Stimulated activated CD8-positive, alpha-beta memory T cell treated with anti-CD3 and anti-CD28 coated beads, Interleukin-15, amount 100 ng/mL, for 24 hours (primary cell): ENCODE measurements around the gene NRCAM.

Experiments
- DNase-seq: peaks from one replicate; pipeline ENCODE4 v3.0.0-alpha.2; 2020; ENCODE audit warnings: low read depth

NRCAM gene

DNA sequence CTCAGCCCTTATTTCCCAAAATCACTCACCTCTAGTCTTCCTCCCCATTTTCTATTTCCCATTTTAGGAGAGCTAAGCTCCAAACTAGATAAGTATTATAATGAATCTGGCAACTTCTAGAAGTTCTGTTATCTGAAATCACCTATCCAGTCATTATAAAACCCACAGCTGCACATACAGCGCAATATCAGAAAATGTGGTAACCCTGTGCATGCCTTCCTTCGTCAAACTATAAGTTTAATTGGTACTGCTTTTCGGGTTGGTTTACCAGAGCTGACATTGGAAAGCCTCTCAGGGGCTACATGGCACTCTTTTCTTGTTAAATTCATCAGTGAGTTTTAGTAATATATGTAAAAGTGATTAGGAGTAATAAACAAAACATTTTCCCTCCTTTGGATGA, 327.7 kb downstream of the NRCAM start:
- DNase-seq, result no peak

DNA sequence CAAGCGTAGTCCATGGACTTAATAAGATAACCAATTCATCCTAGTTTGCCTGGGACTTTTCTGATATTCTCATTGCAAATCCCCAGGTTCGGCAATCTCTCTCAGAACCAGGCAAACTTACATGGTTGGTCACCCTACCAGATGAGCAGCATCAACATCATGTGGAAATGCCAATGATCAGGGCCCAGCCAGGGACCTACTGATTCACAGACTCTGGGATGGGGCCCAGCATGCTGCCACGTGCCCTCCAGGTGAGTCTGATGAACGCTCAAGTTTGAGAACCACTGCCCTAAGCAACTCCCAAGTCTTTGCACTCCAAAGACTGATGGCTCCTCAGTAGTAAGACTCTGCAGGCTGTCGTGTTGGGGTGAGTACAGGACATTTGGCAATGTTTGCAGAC, 328.8 kb downstream of the NRCAM start:
- DNase-seq, result no peak

DNA sequence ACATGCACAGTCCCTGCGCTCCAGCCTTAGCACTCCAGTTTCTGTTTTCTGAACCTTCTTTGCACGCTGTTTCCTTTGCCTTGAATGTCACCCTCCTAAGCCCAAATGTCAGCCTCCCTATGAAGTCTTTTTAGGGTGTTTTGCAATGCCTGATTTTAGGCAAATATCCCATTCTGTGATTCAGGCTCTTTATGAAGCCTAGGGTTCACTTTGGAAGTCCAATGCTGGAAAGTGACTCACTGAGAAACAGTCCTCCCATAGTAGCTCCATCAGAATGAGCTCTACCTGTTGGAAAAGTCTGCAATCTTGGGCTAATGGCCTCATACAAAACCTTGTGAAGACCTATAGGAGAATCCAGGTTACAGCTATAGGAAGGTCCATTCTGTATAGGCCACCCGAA, 331.4 kb downstream of the NRCAM start:
- no peak for DNase-seq

DNA sequence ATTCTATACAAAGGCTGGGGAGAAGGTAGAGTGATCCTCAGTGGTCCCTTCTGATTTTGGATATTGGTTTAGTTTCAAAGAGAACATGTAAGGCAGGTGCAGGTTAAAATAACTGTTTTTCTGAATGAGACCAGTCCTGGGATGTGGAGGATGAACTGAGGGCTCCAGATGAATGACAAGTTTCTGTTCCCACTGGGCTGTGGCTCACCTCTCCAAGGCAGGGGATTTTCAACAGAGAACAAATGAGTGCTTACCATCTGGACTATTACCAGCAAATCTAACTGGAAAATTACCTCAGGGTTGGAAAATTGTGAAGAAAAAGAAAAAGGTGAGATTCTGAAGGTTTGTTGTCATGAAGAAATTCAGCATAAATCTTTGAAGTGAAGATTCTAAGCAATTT, 334.1 kb downstream of the NRCAM start:
- DNase-seq, result no peak

DNA sequence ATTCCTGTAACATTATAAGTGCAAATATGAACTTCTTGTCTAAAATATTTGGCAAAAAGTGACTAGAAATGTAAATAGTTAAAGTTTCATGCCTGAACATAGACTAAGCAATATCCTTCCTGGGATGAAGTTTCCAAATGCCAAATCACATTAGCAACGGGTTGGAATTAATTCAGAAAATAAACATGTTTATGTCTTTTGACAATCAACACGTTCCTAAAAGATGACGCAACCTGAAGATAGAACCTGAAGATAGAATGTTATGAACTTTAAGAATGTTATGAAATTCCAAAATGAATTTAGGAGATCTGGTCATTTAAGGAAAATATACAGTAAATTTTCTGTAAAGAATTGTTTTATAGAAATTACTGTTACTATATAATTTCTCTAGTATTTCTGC, 335.3 kb downstream of the NRCAM start:
- no peak for DNase-seq

DNA sequence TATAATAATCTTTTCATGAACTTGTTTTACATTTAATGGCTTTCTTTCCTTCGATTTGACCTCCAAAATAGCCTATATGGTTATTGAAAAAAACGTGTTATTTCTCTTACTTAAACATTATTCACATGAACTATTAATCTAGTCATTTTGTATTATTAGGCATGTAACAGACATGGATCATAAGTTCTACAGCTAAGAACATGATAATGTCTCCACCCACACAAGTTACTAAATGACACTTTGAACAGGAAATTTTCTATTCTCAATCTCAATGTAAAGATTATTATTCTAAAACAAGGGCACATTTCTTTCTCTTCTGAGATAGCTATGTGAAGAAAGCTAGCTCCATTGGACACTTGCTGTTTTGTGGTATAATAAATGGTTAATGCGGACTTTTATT, 336.0 kb downstream of the NRCAM start:
- DNase-seq, result no peak

DNA sequence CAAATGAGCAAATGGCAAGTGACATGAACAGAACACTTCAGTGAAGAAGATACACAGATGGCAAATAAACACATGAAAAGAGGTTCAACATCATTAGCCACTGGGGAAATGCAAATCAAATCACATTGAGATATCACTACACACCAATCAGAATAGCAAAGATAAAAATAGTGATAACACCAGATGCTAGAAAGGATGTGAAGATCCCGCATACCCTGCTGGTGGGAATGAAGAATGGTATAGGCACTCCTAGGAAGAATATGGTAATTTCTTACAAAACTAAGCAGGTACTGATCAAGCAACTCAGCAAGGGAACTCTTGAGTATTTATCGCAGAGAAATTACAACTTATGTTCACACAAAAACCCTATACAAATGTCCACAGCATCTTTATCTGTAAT, 337.3 kb downstream of the NRCAM start:
- no peak for DNase-seq

DNA sequence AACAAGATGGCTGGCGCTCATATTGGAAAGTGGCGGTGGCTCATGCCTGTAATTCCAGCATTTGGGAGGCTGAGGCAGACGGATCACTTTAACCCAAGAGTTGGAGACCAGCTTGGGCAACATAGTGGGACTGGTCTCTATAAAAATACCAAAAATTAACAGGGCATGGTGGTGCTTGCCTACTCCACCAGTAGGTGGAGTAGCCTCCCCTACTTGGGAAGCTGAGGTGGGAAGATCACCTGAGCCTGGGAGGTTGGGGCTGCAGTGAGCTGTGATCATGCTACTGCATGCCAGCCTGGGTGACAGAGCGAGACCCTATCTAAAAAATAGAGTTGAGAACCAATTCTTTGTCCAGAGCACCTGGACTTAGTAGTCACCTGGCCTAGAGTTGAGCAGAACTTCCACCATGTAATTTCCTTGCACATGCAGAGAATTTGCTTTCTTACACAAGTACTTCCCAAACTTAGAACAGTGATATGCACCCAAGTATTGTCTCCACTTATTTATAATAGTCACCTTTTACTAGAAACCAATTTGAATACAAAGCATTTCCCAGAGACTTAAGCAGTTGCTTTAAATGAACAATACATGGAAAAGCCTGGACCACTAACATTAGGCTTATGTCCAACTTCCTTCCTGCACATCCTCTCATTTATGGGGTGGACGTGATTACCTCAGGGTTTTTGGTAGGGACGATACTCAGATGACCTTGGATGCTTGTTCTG, 342.0 kb downstream of the NRCAM start:
- DNase-seq, result no peak

DNA sequence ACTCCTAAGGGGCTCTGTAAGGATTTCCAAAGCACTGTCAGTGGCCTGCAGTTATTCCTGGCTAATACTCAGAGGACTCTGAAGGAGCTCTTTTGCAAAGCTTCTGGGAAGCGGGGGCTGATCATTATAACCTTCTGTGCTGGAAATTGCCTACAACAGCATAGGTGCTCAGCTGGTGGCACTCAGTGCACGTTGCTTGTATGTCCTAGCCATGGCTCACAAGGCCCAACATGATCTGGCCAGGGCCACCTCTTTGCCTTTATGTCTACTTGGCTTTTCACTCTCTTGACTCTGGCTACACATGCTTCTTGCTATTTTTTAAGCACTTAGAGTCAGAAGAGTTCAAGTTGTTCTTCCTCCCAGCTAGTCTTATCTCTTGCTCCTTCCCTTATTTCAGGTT, 343.6 kb downstream of the NRCAM start:
- no peak for DNase-seq

DNA sequence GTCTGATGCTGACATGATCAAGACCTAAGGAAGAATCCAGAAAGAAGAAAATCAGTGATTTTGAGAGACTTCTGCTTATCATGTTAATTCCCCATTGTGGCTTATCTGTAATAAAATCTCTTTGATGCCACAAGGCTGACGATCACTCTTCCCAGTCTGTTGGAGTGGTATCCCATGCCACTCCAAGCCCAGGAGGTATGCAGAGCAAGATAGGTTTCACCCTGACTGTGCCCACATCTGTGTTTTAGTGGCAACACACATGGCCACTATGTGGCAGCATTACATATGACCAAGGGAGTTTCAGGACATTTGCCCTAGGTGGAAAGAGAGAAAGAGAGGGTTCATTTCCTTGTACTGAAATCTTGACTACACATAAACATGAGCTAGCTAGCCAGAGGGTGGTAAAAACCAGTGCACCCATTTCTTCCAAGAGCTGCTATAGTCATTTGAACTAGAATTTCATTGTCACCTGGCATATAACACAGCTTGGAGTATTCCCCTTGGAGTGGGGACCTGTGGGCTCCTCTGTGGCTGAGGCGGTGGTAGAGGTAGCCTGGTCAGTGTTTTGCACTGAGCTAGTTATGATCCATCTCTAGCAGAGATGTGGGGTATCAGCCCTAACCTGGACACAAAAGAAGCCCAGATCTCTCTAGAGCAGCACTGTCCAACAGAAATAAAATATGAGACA, 346.9 kb downstream of the NRCAM start:
- no peak for DNase-seq

DNA sequence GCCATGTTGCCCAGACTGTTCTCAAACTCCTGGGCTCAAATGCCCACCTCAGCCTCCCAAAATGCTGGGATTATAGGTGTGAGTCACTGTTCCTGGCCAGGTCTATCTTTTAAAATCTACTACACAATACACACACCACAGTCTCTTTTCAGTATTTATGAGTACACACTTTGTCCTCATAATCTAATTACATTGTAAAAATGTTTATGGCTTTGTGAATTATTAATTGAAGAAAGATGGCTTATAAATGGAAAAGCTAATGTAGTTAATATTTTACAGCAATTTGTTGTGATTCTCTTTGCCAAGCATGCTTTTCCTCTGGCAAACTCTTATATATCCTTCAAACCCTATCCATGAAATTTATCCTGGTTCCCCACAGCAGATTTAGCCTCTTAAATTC, 348.1 kb downstream of the NRCAM start:
- no peak for DNase-seq

DNA sequence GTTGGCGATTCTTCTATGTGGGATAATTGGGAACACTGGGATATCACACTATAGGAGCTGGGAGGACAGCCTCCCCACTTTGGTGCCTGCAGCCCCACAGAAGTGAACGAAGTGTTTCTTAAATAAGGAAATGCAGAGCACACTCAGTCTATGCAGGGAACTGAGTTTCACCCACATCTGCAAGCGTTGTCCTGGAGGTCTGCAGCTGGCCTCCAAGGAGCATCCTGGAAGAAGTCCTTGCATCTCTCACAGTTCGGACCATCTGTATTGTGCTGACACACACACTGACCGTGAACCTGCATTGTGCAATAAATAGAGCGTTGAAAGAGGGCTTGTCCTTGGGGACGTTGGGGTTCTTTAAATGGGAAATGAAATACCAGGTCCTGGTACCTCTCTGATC, 351.9 kb downstream of the NRCAM start:
- no peak for DNase-seq

DNA sequence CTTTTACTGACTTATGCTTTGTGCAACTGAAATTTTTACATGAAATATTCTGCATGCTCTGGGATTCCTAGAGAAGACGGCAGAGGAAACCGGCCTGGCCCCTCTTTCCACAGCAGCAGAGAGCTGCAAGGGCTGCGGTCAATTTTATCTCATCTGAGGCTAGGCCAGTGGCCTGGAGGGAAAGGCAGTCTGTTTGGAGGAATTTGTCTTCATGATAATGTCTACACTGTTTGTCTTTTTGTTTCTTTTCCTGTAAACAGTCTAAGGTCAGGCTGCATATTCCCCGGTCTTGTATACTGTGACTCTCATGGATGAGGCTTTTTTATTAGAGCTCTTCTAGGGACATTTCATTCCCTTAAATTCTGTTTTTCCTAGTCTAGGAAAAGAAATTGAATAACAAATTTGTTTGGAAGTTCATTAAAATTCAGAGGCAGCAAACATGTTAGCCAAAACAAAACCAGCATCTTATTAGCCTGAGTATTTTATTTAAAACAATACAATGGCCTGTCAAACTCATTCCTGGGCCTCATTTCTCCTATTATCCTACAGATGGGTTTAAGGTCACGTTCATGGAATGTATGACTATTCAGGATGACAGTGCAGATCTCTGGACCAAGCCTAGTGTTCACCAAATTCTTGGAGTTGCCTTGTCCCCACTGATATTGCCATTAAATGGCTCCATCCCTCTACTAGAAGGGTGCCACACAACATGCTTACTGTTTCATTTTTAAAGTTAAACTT, 352.5 kb downstream of the NRCAM start:
- no peak for DNase-seq

DNA sequence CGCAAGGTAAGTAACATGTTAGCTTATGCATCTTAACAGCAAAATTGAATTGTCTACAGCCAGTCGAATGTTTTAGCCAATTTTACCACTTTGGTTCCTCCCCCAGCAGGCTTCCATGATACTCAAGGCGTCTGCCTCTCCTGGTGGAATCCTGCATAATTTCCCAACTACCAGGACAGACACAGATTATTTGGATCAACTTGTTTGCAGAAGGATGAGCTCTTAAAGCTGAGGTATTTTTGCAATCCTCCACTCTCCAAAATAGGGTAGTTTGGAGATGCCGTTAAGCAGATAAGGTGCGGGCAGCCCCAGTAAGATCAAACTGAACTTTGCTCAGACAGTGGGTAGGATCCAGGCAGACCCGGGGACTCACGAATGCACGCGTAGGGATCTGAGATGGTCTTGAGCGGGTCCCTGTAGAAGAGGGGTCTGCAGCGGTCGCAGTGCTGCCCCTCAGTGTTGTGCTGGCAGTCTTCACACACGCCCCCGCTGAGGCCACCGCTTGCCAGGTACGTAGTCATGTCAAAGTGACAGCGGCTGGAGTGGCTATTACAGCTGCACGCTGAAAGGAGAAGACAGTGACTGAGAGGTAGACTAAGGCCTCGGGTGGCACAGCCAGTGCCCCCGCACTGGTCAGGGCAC, 353.4 kb downstream of the NRCAM start:
- DNase-seq, result no peak

DNA sequence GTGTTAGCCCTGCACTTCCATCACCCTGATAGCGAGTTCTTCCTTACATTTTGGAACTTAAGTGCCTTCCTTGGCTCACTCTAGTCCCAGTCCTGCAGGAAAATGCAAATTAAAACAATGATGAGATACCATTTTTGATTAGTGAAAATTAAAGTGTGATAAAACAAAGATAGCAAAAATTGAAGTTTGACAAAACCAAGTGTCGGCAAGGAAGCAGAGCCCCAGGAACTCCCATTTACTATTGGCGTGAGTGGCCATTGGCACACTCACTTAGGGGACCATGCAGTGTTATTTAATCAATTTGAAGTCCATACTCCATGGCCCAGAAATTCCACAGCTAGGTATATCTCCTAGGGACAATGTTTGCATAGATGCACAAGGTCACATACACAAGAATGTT, 354.5 kb downstream of the NRCAM start:
- no peak for DNase-seq

DNA sequence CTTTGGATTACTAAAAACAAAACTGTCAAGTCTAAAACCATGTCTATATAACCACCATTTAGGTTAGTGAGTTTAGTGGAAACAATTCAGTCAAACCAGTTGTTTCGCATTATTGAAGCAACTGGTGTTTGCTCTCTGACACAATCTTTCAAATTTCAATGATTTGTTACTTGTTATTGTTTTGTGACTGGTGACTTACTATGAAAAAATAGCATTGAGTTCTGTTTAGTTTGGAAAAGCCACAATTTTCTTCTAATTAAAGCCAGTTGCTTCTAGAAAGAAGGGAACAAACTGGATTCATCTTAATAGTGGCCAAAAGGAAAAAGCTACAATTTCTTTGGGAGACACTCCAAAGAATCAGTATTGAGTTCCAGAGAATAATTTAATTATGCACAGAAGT, 356.5 kb downstream of the NRCAM start:
- DNase-seq, result no peak

DNA sequence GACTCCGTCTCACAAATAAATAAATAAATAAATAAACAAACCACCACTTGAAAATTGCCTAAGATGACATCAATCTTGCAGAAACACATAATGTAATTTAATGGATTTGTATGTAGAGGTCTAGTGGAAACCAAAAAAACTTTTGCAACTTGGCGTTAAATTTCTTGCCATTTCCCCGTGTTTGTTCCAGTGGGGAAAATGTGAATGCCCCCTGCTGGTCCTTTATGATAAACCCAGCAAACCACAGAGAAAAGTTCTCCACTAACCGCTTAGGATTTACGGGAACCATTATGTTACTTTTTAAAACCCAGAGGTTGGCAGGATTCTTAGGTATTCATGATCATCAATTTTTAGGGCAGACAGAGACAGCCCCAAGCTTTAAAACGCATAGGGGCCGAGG, 358.5 kb downstream of the NRCAM start:
- DNase-seq, result no peak
